Activated B cell treated with CpG ODN at 0.5 μM for 24 hours (primary cell): ENCODE results near the gene ZNF281. TPM values are rescaled to one million over a fixed set of nuclear protein-coding genes. Genes with fewer than 3 reads are reported as not detected.
A peak's percentile ranks its signal among the peaks of the same experiment; 100 is the strongest.

Source experiments
- ATAC-seq: fragments of 200-7000 bp; cut with Tn5 transposase; one replicate; pipeline ENCODE4 v1.10.0; 2021; ENCODE audit warnings: low read depth, mild to moderate bottlenecking, moderate library complexity
- CTCF ChIA-PET: fragments of 350-600 bp; sonication (Branson Sonifier 250); formaldehyde crosslinking; loops from one replicate; lab custom pipeline; 2021; ENCODE audit warnings: antibody characterized with exemption; lab: Charles Lee
- POLR2A ChIA-PET: fragments of 350-600 bp; sonication (Branson Sonifier 250); formaldehyde crosslinking; loops from one replicate; lab custom pipeline; 2021; ENCODE audit warnings: antibody characterized with exemption; lab: Charles Lee
- DNase-seq: peaks from one replicate; pipeline ENCODE4 v3.0.0; 2022
- H3K27ac Mint-ChIP-seq: one replicate; pipeline ENCODE4 v1.8.0; 2020; ENCODE audit warnings: mixed read lengths
- H3K27me3 Mint-ChIP-seq: one replicate; pipeline ENCODE4 v1.8.0; 2021; ENCODE audit warnings: mixed read lengths
- H3K36me3 Mint-ChIP-seq: one replicate; pipeline ENCODE4 v1.8.0; 2021; ENCODE audit warnings: low read depth, mixed read lengths
- H3K4me1 Mint-ChIP-seq: one replicate; pipeline ENCODE4 v1.8.0; 2021; ENCODE audit warnings: mixed read lengths
- H3K4me3 Mint-ChIP-seq: one replicate; pipeline ENCODE4 v1.8.0; 2020; ENCODE audit warnings: mild to moderate bottlenecking, mixed read lengths
- H3K9me3 Mint-ChIP-seq: one replicate; pipeline ENCODE4 v1.8.0; 2020; ENCODE audit warnings: mixed read lengths
- CTCF ChIP-seq: fragments of 200-600 bp; IDR thresholded peaks from one replicate; pipeline ENCODE4 v1.8.0; 2022; ENCODE audit warnings: antibody characterized with exemption, mild to moderate bottlenecking
- intact Hi-C: fragments of 100-400 bp; cut with micrococcal nuclease; formaldehyde crosslinking; loops from one replicate; pipeline ENCODE4 v1.15.1; 2024
- total RNA-seq: library from RNA; stranded (reverse); gene quantifications from 2 replicates; pipeline ENCODE4 v1.2.3, GENCODE V29; 2022

ZNF281 gene
- total RNA-seq, 1 donor from 2014 or later = 31.2 TPM

GRCh38 chr1:200405264-200405663 lies 4.6 kb downstream of the ZNF281 start:
- ChIA-PET CTCF (no interaction called here), POLR2A (no interaction called here)
- peaks cover 78% of the 10 kb centered on the region for H3K36me3 Mint-ChIP-seq
- intact Hi-C loops = no loop called here
- H3K27ac Mint-ChIP-seq = no peak overlapping the region
- peaks cover 48% of the 10 kb centered on the region for H3K4me1 Mint-ChIP-seq
- H3K9me3 Mint-ChIP-seq = no peaks in the 10 kb centered on the region
- TF ChIP-seq CTCF = no peak
- ATAC-seq (no peak), DNase-seq (no peak)
- peak overlapping the region; percentile 11 for H3K4me3 Mint-ChIP-seq
- H3K27me3 Mint-ChIP-seq = no peaks in the 10 kb centered on the region

- DNase-seq (no peak), ATAC-seq (no peak)
- Mint-ChIP-seq H3K4me3 (no peak overlapping the region), H3K27ac (no peak overlapping the region), H3K27me3 (no peaks in the 10 kb centered on the region), H3K4me1 (peaks cover 20% of the 10 kb centered on the region), H3K36me3 (peaks cover 51% of the 10 kb centered on the region), H3K9me3 (no peaks in the 10 kb centered on the region)
- no peak for TF ChIP-seq CTCF
- intact Hi-C loops = loop anchor here (1.0 to 5.0 kb wide), 2 partner anchors 8 to 39 kb away; no protein-coding TSS in a partner anchor
- POLR2A ChIA-PET = interaction anchor here (0.5 to 1.7 kb wide), 2 partner anchors 8 to 1034 kb away, joined by 3 to 4 read pairs; partner anchors contain the start of gene ZNF281
- CTCF ChIA-PET = no interaction called here
Observed at GRCh38 chr1:200401708-200402107, 8.1 kb downstream of the ZNF281 start.

- POLR2A ChIA-PET = interaction anchor here (1.7 kb wide), 1 partner anchor 9 kb away, joined by 4 read pairs; the partner anchor contains the start of gene ZNF281
- Mint-ChIP-seq H3K27ac (no peak overlapping the region), H3K36me3 (peaks cover 49% of the 10 kb centered on the region), H3K4me3 (no peak overlapping the region), H3K4me1 (peaks cover 16% of the 10 kb centered on the region), H3K9me3 (no peaks in the 10 kb centered on the region), H3K27me3 (no peaks in the 10 kb centered on the region)
- ATAC-seq (no peak), DNase-seq (no peak)
- CTCF ChIA-PET = no interaction called here
- TF ChIP-seq CTCF = no peak
- intact Hi-C loops = loop anchor here (1.0 to 5.0 kb wide), 2 partner anchors 8 to 39 kb away; no protein-coding TSS in a partner anchor
Observed at GRCh38 chr1:200401263-200401662, 8.6 kb downstream of the ZNF281 start.

- Mint-ChIP-seq H3K27me3 (no peaks in the 10 kb centered on the region), H3K4me3 (no peak overlapping the region), H3K36me3 (peaks cover 42% of the 10 kb centered on the region), H3K4me1 (peaks cover 9% of the 10 kb centered on the region), H3K9me3 (no peaks in the 10 kb centered on the region), H3K27ac (no peak overlapping the region)
- intact Hi-C loops = loop anchor here (5.0 kb wide), 1 partner anchor 38 kb away; no protein-coding TSS in a partner anchor
- no peak for TF ChIP-seq CTCF
- ChIA-PET CTCF (no interaction called here), POLR2A (interaction anchor here (1.7 kb wide), 1 partner anchor 9 kb away, joined by 4 read pairs; the partner anchor contains the start of gene ZNF281)
- DNase-seq = no peak
- ATAC-seq = no peak
Observed at GRCh38 chr1:200400556-200400955, 9.3 kb downstream of the ZNF281 start.

GRCh38 chr1:200399860-200400259 lies 10.0 kb downstream of the ZNF281 start:
- Mint-ChIP-seq H3K9me3 (no peaks in the 10 kb centered on the region), H3K36me3 (peaks cover 36% of the 10 kb centered on the region), H3K4me3 (no peak overlapping the region), H3K4me1 (peaks cover 5% of the 10 kb centered on the region), H3K27me3 (no peaks in the 10 kb centered on the region), H3K27ac (no peak overlapping the region)
- DNase-seq (no peak), ATAC-seq (no peak)
- TF ChIP-seq CTCF = no peak
- intact Hi-C loops = loop anchor here (5.0 kb wide), 1 partner anchor 38 kb away; no protein-coding TSS in a partner anchor
- POLR2A ChIA-PET = no interaction called here
- CTCF ChIA-PET = interaction anchor here (1.1 kb wide), 1 partner anchor 37 kb away, joined by 4 read pairs; no protein-coding TSS in a partner anchor
